LNCaP clone FGC (cell line): ENCODE measurements around the gene CLDND2.

ENCODE experiments used
- DNase-seq: peaks from one replicate; pipeline ENCODE4 v3.0.0-alpha.2; 2011; ENCODE audit warnings: low read depth
- H3K4me3 ChIP-seq: 2 replicates; pipeline ENCODE4 v1.5.1; 2011; ENCODE audit warnings: mild to moderate bottlenecking, low read depth, low read length, control low read depth
- TF ChIP-seq, protein P1 (sequence below): IDR thresholded peaks from 2 replicates; pipeline ENCODE4 v1.5.1; 2012; ENCODE audit warnings: mild to moderate bottlenecking; ENCODE audit not compliant: control insufficient read depth, insufficient read depth; ENCODE audit errors: extremely low read depth

The CLDND2 gene

DNA sequence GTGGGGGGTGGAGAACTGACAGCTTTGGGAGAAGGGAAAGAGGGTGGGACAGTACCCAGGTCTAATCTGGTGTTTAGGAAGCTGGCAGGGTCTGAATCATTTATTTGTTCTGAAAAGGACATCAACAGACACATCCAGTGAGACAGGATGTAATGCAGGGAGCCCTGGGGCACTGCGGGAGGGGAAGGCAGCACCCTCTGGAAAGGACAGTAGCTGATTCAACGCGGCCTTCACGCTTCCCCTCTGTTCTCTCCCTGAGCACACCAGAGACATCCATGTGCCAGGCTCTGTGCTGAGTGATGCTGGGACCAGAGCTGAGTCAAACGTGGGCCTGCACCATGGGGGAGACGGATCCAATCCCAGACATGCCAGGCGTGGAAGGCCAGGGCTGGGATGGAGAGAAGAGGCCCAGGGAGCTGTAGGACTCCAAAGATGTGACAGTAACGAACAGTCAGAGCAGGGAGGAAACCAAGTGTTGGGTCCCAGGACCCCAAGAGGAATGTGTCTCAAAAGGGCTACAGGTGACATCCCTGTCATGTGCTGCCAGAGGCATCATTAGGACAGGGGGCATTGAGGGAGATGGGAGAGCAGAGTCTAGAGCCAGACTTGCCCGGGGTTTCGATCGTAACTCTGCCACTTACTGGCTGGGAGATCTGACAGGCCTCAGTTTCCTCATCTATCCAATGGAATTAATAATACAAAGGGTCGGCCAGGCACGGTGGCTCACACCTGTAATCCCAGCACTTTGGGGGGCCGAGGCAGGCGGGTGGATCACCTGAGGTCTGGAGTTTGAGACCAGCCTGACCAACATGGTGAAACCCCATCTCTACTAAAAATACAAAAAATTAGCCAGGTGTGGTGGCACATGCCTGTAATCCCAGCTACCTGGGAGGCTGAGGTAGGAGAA is 4.3 kb downstream of the CLDND2 start:
- DNase-seq: no peak
- peak overlapping the region; percentile 3; the same call in 1 of the 2 replicates for H3K4me3 ChIP-seq
- TF ChIP-seq, protein P1, sequence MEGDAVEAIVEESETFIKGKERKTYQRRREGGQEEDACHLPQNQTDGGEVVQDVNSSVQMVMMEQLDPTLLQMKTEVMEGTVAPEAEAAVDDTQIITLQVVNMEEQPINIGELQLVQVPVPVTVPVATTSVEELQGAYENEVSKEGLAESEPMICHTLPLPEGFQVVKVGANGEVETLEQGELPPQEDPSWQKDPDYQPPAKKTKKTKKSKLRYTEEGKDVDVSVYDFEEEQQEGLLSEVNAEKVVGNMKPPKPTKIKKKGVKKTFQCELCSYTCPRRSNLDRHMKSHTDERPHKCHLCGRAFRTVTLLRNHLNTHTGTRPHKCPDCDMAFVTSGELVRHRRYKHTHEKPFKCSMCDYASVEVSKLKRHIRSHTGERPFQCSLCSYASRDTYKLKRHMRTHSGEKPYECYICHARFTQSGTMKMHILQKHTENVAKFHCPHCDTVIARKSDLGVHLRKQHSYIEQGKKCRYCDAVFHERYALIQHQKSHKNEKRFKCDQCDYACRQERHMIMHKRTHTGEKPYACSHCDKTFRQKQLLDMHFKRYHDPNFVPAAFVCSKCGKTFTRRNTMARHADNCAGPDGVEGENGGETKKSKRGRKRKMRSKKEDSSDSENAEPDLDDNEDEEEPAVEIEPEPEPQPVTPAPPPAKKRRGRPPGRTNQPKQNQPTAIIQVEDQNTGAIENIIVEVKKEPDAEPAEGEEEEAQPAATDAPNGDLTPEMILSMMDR: no peak

DNA sequence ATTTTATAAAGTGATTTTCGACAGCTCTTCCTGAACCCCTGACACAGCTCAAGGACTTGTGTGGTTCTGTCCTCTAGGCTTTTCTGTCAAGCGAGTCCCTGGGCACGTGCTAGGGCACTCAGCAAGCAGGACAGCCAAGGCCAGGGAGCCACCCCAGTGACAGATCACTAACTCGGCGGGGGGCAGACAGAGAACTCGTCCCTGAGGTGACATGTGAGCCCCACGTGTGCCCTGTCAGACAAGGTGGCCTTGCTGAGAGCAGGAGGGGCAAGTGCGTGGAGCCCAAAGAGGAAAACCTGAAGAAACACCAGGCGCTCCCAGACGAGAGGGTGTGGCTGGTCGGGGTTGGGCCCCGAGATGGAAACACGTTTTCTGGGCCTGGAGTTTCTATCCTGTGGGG is 7.6 kb downstream of the CLDND2 start:
- no peak for DNase-seq
- no peak overlapping the region for H3K4me3 ChIP-seq
- TF ChIP-seq, protein P1: no peak

DNA sequence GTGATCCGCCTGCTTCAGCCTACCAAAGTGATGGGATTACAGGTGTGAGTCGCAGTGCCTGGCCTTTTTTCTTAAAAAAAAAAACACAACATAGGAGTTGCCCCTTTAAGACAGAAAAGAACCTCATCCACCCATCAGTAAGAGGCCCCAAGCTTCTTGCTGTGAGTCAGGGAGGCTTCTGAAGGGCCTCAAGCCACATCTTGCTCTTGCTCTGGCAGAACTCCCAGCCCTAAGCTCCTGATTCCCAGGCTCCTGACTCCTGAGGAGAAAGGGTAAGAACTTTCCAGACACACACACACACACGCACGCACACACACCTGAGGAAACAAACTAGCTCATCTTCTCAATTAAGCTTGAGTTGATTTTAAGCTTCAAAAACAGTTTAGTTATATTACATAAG is 9.5 kb downstream of the CLDND2 start:
- H3K4me3 ChIP-seq: no peak overlapping the region
- TF ChIP-seq, protein P1: no peak
- no peak for DNase-seq

DNA sequence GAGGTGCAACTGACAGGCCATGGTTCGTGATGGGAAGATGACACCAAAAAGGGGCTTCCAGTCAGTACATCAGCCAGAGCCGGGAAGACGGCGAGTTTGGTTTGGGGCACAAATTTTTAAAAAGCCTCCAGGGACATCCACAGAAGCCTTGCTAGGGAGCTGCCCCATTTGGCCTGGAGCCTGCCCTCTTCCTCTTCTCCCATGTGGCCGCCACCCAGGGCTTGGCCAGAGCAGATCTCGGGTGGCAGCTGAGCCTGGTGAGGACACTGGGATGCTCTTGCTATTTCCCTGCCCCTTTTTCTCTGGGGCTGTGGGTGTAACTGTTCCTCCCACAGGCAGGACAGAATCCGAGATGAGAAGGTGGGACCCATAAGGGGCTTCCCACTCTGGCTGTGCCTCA is 10.9 kb downstream of the CLDND2 start:
- DNase-seq: no peak
- TF ChIP-seq, protein P1: no peak
- H3K4me3 ChIP-seq: no peak overlapping the region

DNA sequence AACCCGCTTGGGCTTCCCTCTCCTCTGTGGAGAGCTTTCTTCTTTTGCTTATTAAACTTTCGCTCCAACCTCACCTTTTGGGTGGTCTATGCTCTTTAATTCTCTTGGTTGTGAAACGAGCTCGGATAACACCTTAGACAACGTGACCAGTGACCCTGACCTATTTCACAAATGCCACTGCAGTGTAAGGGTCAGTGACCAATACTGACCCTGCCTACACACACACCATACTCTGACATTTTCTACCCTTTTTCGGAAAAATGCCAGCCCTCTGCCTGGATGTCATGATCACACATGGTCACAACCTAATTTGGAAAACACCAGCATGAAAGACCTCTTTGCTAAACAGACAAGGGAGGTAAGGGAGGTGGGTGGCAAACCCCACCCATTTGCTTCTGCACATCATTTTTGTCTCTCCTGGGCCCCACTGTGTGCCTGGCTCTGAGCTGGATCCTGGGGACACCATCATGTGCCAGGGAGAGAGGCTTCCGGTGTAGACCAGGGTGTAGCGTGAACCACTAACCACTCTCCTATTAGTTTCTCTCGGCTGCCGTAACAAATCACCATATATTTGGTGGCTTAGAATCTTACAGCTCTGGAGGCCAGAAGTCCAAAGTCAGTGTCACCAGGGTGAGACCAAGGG is 12.5 kb downstream of the CLDND2 start:
- no peak overlapping the region for H3K4me3 ChIP-seq
- TF ChIP-seq, protein P1: no peak
- DNase-seq: no peak

DNA sequence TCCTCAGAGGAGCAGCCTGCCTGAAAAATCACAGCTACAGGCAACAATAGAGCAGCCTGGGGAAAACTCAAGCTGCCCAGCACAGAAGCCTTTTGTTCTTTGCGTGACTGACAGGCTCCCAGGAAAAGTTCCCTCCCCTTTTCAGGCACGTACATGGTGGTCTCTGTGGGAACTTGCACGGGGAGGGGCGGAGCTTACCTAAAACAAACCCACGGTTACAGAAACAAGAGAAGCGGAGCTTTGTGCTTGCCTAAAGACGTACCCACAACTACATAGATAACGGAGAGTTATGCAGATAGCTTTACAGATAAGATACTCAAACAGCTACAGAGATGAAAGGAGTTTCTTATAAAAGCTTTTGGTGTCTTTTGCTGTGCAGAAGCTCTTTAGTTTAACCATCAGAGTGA is 14.1 kb downstream of the CLDND2 start:
- no peak overlapping the region for H3K4me3 ChIP-seq
- no peak for DNase-seq
- TF ChIP-seq, protein P1: no peak
